ENCODE results near the gene DNLZ.

- TF ChIP-seq CTCF (conservative IDR thresholded peaks at IDR 0.05), result no peak
- TF ChIP-seq EZH2 (IDR thresholded peaks at IDR 0.05; ENCODE audit: low read depth), result no peak
Observed at GRCh38 chr9:136375096-136375495, 11.6 kb upstream of the DNLZ start.
